Neural cell (in vitro differentiated cells): ENCODE results near the gene DIAPH1. TPM values are rescaled to one million over a fixed set of nuclear protein-coding genes. Genes with fewer than 3 reads are reported as not detected.

Experiments used
- H2AFZ ChIP-seq: fragments of 200-600, 300-800 bp; sonication (generic), shearing (Covaris generic); 2 replicates; pipeline ENCODE4 v1.6.0; 2014; ENCODE audit warnings: low read depth, mild to moderate bottlenecking, antibody characterized with exemption, low read length, moderate library complexity
- H3F3A ChIP-seq: fragments of 200-600 bp; shearing (Covaris generic); 2 replicates; pipeline ENCODE4 v1.6.1; 2016; ENCODE audit warnings: mild to moderate bottlenecking, moderate library complexity, mixed read lengths, antibody characterized with exemption, low read length; ENCODE audit not compliant: insufficient read depth, poor library complexity, severe bottlenecking
- H3K27ac ChIP-seq: fragments of 200-600, 300-800 bp; sonication (generic), shearing (Covaris generic); 2 replicates; pipeline ENCODE4 v1.5.1; 2014; ENCODE audit warnings: mild to moderate bottlenecking, low read length, moderate library complexity
- H3K27me3 ChIP-seq: fragments of 300-800, 200-600 bp; sonication (generic), shearing (Covaris generic); 2 replicates; pipeline ENCODE4 v1.6.0; 2014; ENCODE audit warnings: mild to moderate bottlenecking, low read depth, low read length, moderate library complexity; ENCODE audit not compliant: insufficient read depth
- H3K36me3 ChIP-seq: fragments of 300-800, 200-600 bp; sonication (generic), shearing (Covaris generic); 2 replicates; pipeline ENCODE4 v1.5.1; 2014; ENCODE audit warnings: mild to moderate bottlenecking, antibody characterized with exemption, low read length, moderate library complexity; ENCODE audit not compliant: insufficient read depth
- H3K4me2 ChIP-seq: fragments of 300-800, 200-600 bp; sonication (generic), shearing (Covaris generic); 2 replicates; pipeline ENCODE4 v1.6.0; 2014; ENCODE audit warnings: mild to moderate bottlenecking, low read length
- H3K4me3 ChIP-seq: fragments of 300-800, 200-600 bp; sonication (generic), shearing (Covaris generic); 2 replicates; pipeline ENCODE4 v1.5.1; 2014; ENCODE audit warnings: mild to moderate bottlenecking, low read length, moderate library complexity
- H3K79me2 ChIP-seq: fragments of 200-600 bp; shearing (Covaris generic); replicated peaks from 2 replicates; pipeline ENCODE4 v1.6.0; 2014; ENCODE audit warnings: mild to moderate bottlenecking, low read length, moderate library complexity; ENCODE audit not compliant: insufficient read depth
- H3K9ac ChIP-seq: fragments of 300-800, 200-600 bp; sonication (generic), shearing (Covaris generic); 2 replicates; pipeline ENCODE4 v1.6.1; 2016; ENCODE audit warnings: mild to moderate bottlenecking, low read length, mixed read lengths
- H3K9me2 ChIP-seq: fragments of 200-600 bp; shearing (Covaris generic); 2 replicates; pipeline ENCODE4 v1.6.1; 2016; ENCODE audit warnings: mild to moderate bottlenecking, low read length, mixed read lengths; ENCODE audit not compliant: insufficient read depth
- H3K9me3 ChIP-seq: fragments of 200-600, 300-800 bp; sonication (generic), shearing (Covaris generic); 2 replicates; pipeline ENCODE4 v1.6.1; 2016; ENCODE audit warnings: mild to moderate bottlenecking, mixed run types, low read length, moderate library complexity, mixed read lengths
- H4K20me1 ChIP-seq: fragments of 200-600 bp; shearing (Covaris generic); 2 replicates; pipeline ENCODE4 v1.6.1; 2016; ENCODE audit warnings: mild to moderate bottlenecking, mixed run types; ENCODE audit not compliant: insufficient read depth
- CTCF ChIP-seq: fragments of 450-650 bp; IDR thresholded peaks from 2 replicates; pipeline ENCODE4 v1.5.1; 2014; ENCODE audit warnings: antibody characterized with exemption, mild to moderate bottlenecking, moderate library complexity; ENCODE audit not compliant: poor library complexity, severe bottlenecking
- EP300 ChIP-seq: fragments of 450-650 bp; conservative IDR thresholded peaks from 2 replicates; pipeline ENCODE4 v1.6.1; 2014; ENCODE audit warnings: antibody characterized with exemption, mild to moderate bottlenecking, moderate library complexity; ENCODE audit not compliant: poor library complexity, severe bottlenecking
- EZH2 ChIP-seq: fragments of 200-600, 300-800 bp; shearing (Covaris generic), sonication (generic); IDR thresholded peaks from 2 replicates; pipeline ENCODE4 v1.6.1; 2014; ENCODE audit warnings: antibody characterized with exemption, low read length, borderline replicate concordance, mild to moderate bottlenecking; ENCODE audit not compliant: insufficient read depth, poor library complexity, severe bottlenecking
- MXI1 ChIP-seq: fragments of 450-650 bp; conservative IDR thresholded peaks from 2 replicates; pipeline ENCODE4 v1.6.1; 2014; ENCODE audit warnings: antibody characterized with exemption, mild to moderate bottlenecking; ENCODE audit not compliant: poor library complexity, severe bottlenecking
- POLR2AphosphoS5 ChIP-seq: IDR thresholded peaks from 2 replicates; pipeline ENCODE4 v1.6.1; 2012
- RAD21 ChIP-seq: fragments of 450-650 bp; conservative IDR thresholded peaks from 2 replicates; pipeline ENCODE4 v1.6.1; 2014; ENCODE audit warnings: antibody characterized with exemption, mild to moderate bottlenecking, moderate library complexity
- REST ChIP-seq: IDR thresholded peaks from 2 replicates; pipeline ENCODE4 v1.6.1; 2012; ENCODE audit warnings: borderline replicate concordance
- SMC3 ChIP-seq: fragments of 450-650 bp; conservative IDR thresholded peaks from 2 replicates; pipeline ENCODE4 v1.6.1; 2014; ENCODE audit warnings: antibody characterized with exemption, mild to moderate bottlenecking, moderate library complexity; ENCODE audit not compliant: poor library complexity
- TAF1 ChIP-seq: IDR thresholded peaks from 2 replicates; pipeline ENCODE4 v1.6.1; 2012; ENCODE audit warnings: low read depth
- polyA plus RNA-seq: library from polyadenylated mRNA; depleted of rRNA; stranded (reverse); fragments of >200 nt; gene quantifications from 2 replicates; pipeline ENCODE4 v1.2.3, GENCODE V29; 2014

The DIAPH1 gene
- polyA plus RNA-seq, 1 donor from 2014 or later = 21.9 TPM

GRCh38 chr5:141665995-141666940, 47.5 kb upstream of the DIAPH1 start:
- Histone ChIP-seq H4K20me1 (no peaks in the 10 kb centered on the region), H3K9me2 (no peaks in the 10 kb centered on the region), H3K27me3 (no peaks in the 10 kb centered on the region), H3K9me3 (no peaks in the 10 kb centered on the region), H3K79me2 (no peaks in the 10 kb centered on the region), H3F3A (no peaks in the 10 kb centered on the region), H2AFZ (no peak overlapping the region), H3K4me3 (no peak overlapping the region), H3K4me2 (no peak overlapping the region), H3K27ac (no peak overlapping the region), H3K9ac (no peak overlapping the region), H3K36me3 (no peaks in the 10 kb centered on the region)
- TF ChIP-seq CTCF (no peak), REST (no peak), RAD21 (no peak), SMC3 (no peak), EZH2 (no peak), TAF1 (no peak), MXI1 (no peak), POLR2AphosphoS5 (no peak), EP300 (no peak)

GRCh38 chr5:141664733-141665461, 46.1 kb upstream of the DIAPH1 start:
- no peaks in the 10 kb centered on the region for H4K20me1 ChIP-seq
- no peaks in the 10 kb centered on the region for H3K9me3 ChIP-seq
- H3K79me2 ChIP-seq = no peaks in the 10 kb centered on the region
- H3K4me3 ChIP-seq = no peak overlapping the region
- no peak overlapping the region for H3K9ac ChIP-seq
- H2AFZ ChIP-seq = no peak overlapping the region
- H3K9me2 ChIP-seq = no peaks in the 10 kb centered on the region
- no peaks in the 10 kb centered on the region for H3K27me3 ChIP-seq
- no peak overlapping the region for H3K27ac ChIP-seq
- H3F3A ChIP-seq = no peaks in the 10 kb centered on the region
- no peak overlapping the region for H3K4me2 ChIP-seq
- H3K36me3 ChIP-seq = no peaks in the 10 kb centered on the region
- TF ChIP-seq TAF1 (no peak), RAD21 (peak; percentile 90), MXI1 (no peak), POLR2AphosphoS5 (no peak), SMC3 (peak; percentile 92), EZH2 (no peak), CTCF (peak; percentile 91), EP300 (no peak), REST (no peak)
